IPS-18a (cell line): ENCODE results near the gene MTAP.
"Not testable (repeated sequence)": the region's sequence is repeated elsewhere in the genome, so short reads cannot be mapped to it uniquely, and the experiment has no call there.

Experiments
- H3K27ac ChIP-seq: one replicate; pipeline ENCODE4 v1.5.1; 2013; ENCODE audit warnings: low read length
- H3K27me3 ChIP-seq: one replicate; pipeline ENCODE4 v1.6.1; 2013; ENCODE audit warnings: mild to moderate bottlenecking, low read length; ENCODE audit not compliant: control insufficient read depth, insufficient read depth
- H3K36me3 ChIP-seq: one replicate; pipeline ENCODE4 v1.6.1; 2013; ENCODE audit warnings: low read depth, low read length; ENCODE audit not compliant: control insufficient read depth
- H3K4me1 ChIP-seq: one replicate; pipeline ENCODE4 v1.6.1; 2013; ENCODE audit warnings: low read depth, low read length; ENCODE audit not compliant: control insufficient read depth
- H3K4me3 ChIP-seq: one replicate; pipeline ENCODE4 v1.5.1; 2013; ENCODE audit warnings: low read length
- H3K9ac ChIP-seq: one replicate; pipeline ENCODE4 v1.6.1; 2013; ENCODE audit warnings: mild to moderate bottlenecking, low read length, moderate library complexity
- H3K9me3 ChIP-seq: one replicate; pipeline ENCODE4 v1.6.1; 2013; ENCODE audit warnings: low read depth, low read length; ENCODE audit not compliant: control insufficient read depth

Gene MTAP

GRCh38 chr9:21927752-21928151 lies 125.3 kb downstream of the MTAP start:
- Histone ChIP-seq H3K4me3 (no peak overlapping the region), H3K27me3 (no peaks in the 10 kb centered on the region), H3K9me3 (no peaks in the 10 kb centered on the region), H3K27ac (no peak overlapping the region), H3K36me3 (no peaks in the 10 kb centered on the region), H3K4me1 (peaks cover 5% of the 10 kb centered on the region), H3K9ac (no peak overlapping the region)

- Histone ChIP-seq H3K36me3 (no peaks in the 10 kb centered on the region), H3K4me3 (no peak overlapping the region), H3K9me3 (no peaks in the 10 kb centered on the region), H3K9ac (no peak overlapping the region), H3K4me1 (peaks cover 23% of the 10 kb centered on the region), H3K27me3 (no peaks in the 10 kb centered on the region), H3K27ac (no peak overlapping the region)
Measured at GRCh38 chr9:21931428-21931827, 129.0 kb downstream of the MTAP start.

- Histone ChIP-seq H3K27me3 (no peaks in the 10 kb centered on the region), H3K9me3 (no peaks in the 10 kb centered on the region), H3K27ac (no peak overlapping the region), H3K9ac (no peak overlapping the region), H3K4me3 (no peak overlapping the region), H3K36me3 (no peaks in the 10 kb centered on the region), H3K4me1 (peaks cover 23% of the 10 kb centered on the region)
Measured at GRCh38 chr9:21933281-21933680, 130.8 kb downstream of the MTAP start.

GRCh38 chr9:21933865-21934264 lies 131.4 kb downstream of the MTAP start:
- no peaks in the 10 kb centered on the region for H3K36me3 ChIP-seq
- H3K27me3 ChIP-seq, result no peaks in the 10 kb centered on the region
- no peaks in the 10 kb centered on the region for H3K9me3 ChIP-seq
- H3K27ac ChIP-seq, result no peak overlapping the region
- H3K4me1 ChIP-seq, result peaks cover 23% of the 10 kb centered on the region
- no peak overlapping the region for H3K4me3 ChIP-seq
- no peak overlapping the region for H3K9ac ChIP-seq

- Histone ChIP-seq H3K27ac (no peak overlapping the region), H3K4me1 (peaks cover 23% of the 10 kb centered on the region), H3K4me3 (no peak overlapping the region), H3K9me3 (no peaks in the 10 kb centered on the region), H3K9ac (no peak overlapping the region), H3K36me3 (no peaks in the 10 kb centered on the region), H3K27me3 (no peaks in the 10 kb centered on the region)
Measured at GRCh38 chr9:21935631-21936030, 133.2 kb downstream of the MTAP start.

GRCh38 chr9:21936161-21936560 lies 133.7 kb downstream of the MTAP start:
- no peaks in the 10 kb centered on the region for H3K27me3 ChIP-seq
- peaks cover 23% of the 10 kb centered on the region for H3K4me1 ChIP-seq
- H3K9ac ChIP-seq, result no peak overlapping the region
- H3K9me3 ChIP-seq, result no peaks in the 10 kb centered on the region
- H3K36me3 ChIP-seq, result no peaks in the 10 kb centered on the region
- no peak overlapping the region for H3K27ac ChIP-seq
- H3K4me3 ChIP-seq, result no peak overlapping the region

- no peak overlapping the region for H3K4me3 ChIP-seq
- no peaks in the 10 kb centered on the region for H3K4me1 ChIP-seq
Measured at GRCh38 chr9:21941337-21941995, 139.0 kb downstream of the MTAP start.

GRCh38 chr9:21943464-21943863 lies 141.0 kb downstream of the MTAP start:
- no peaks in the 10 kb centered on the region for H3K36me3 ChIP-seq
- no peak overlapping the region for H3K9ac ChIP-seq
- no peaks in the 10 kb centered on the region for H3K9me3 ChIP-seq
- H3K27me3 ChIP-seq, result no peaks in the 10 kb centered on the region
- no peak overlapping the region for H3K27ac ChIP-seq
- H3K4me3 ChIP-seq, result no peak overlapping the region
- no peaks in the 10 kb centered on the region for H3K4me1 ChIP-seq

More at GRCh38 chr9:21941337-21941995, 139.0 kb downstream of the MTAP start:
- no peak overlapping the region for H3K27ac ChIP-seq
- no peaks in the 10 kb centered on the region for H3K36me3 ChIP-seq
- H3K9me3 ChIP-seq, result no peaks in the 10 kb centered on the region
- H3K9ac ChIP-seq, result no peak overlapping the region
- H3K27me3 ChIP-seq, result no peaks in the 10 kb centered on the region

GRCh38 chr9:21945606-21946005 lies 143.2 kb downstream of the MTAP start:
- Histone ChIP-seq H3K9ac (no peak overlapping the region), H3K4me3 (no peak overlapping the region), H3K27me3 (no peaks in the 10 kb centered on the region), H3K27ac (no peak overlapping the region), H3K9me3 (no peaks in the 10 kb centered on the region), H3K36me3 (no peaks in the 10 kb centered on the region), H3K4me1 (no peaks in the 10 kb centered on the region)

- H3K9ac ChIP-seq, result no peak overlapping the region
- peaks cover 24% of the 10 kb centered on the region for H3K27me3 ChIP-seq
- no peaks in the 10 kb centered on the region for H3K9me3 ChIP-seq
Measured at GRCh38 chr9:21958833-21959232, 156.4 kb downstream of the MTAP start.

GRCh38 chr9:21959268-21959667 lies 156.8 kb downstream of the MTAP start:
- not testable (repeated sequence) for H3K4me1 ChIP-seq, H3K36me3 ChIP-seq, H3K4me3 ChIP-seq, H3K9ac ChIP-seq, H3K9me3 ChIP-seq, H3K27ac ChIP-seq
- peaks cover 28% of the 10 kb centered on the region for H3K27me3 ChIP-seq

More at GRCh38 chr9:21958833-21959232, 156.4 kb downstream of the MTAP start:
- Histone ChIP-seq H3K36me3 (no peaks in the 10 kb centered on the region), H3K4me3 (no peak overlapping the region), H3K4me1 (no peaks in the 10 kb centered on the region), H3K27ac (no peak overlapping the region)

GRCh38 chr9:21961569-21961968 lies 159.1 kb downstream of the MTAP start:
- H3K4me1 ChIP-seq, result peaks cover 15% of the 10 kb centered on the region
- H3K27me3 ChIP-seq, result peaks cover 51% of the 10 kb centered on the region
- H3K9me3 ChIP-seq, result no peaks in the 10 kb centered on the region
- no peak overlapping the region for H3K4me3 ChIP-seq
- no peak overlapping the region for H3K9ac ChIP-seq
- H3K36me3 ChIP-seq, result no peaks in the 10 kb centered on the region
- no peak overlapping the region for H3K27ac ChIP-seq
